ENCODE data around the gene ZNF423. TPM values are rescaled to one million over a fixed set of nuclear protein-coding genes. Genes with fewer than 3 reads are reported as not detected.

The ZNF423 gene
- total and polyA plus RNA-seq, 2 of the 13 experiments (the other 11 are each of a cell fraction or from before 2014, with no cell fraction given): 0.07 to 0.31 TPM

DNA sequence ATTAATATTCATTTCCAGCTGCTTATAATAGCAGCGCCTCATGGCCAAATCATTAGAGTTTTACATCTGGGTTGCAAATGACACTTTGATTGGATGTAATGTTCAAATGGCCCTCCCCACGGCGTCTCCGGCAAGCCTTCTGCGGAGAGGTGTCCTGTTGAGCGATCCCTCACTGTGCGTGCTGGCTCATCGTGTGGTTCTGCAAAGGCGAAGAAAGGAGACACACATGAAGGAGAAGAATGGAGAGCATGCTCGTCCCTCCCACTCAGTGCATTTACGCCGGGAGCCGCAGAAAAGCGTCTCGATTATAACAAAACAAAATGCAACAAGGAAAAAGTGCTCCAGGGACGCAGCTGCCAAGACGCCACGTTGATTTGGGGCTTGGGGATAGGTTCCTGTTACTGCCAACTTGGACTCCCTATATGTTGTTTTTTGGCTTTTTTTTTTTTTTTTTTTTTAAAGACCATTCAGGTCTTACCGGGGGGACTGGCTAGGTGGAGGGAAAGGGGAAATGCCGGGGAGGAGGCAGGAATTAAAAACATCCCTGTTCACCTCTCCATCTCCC, 364.7 kb downstream of the ZNF423 start:
- H3K9ac ChIP-seq (ENCODE audit: insufficient read depth, low read depth, low read length): no peak overlapping the region
- FAIRE-seq (no peak), ATAC-seq (no peak), DNase-seq (ENCODE audit: low spot score) (no peak)
- intact Hi-C loops (cut with micrococcal nuclease; ENCODE audit: unreplicated experiment) (loop anchor here (5.0 kb wide), 1 partner anchor 431 kb away; no protein-coding TSS in a partner anchor), in situ Hi-C loops (cut with HindIII; ENCODE audit: extremely low pct_ligation_motif_present, low pct_unique_long_range_greater_than_20kb) (loop anchor here (10.0 kb wide), 1 partner anchor 434 kb away; no protein-coding TSS in a partner anchor)
- BruUV-seq (replicated peaks): no TSS peak
- H3K9me3 ChIP-seq (ENCODE audit: low read length): no peaks in the 10 kb centered on the region
- 62% methylated on average over 20 of the region's 20 CpGs for WGBS (ENCODE audit: low lambda C conversion rate)
- H3K4me1 ChIP-seq (ENCODE audit: insufficient read depth, low read length): no peaks in the 10 kb centered on the region
- no peak for TF ChIP-seq ZNF530 (CRISPR knock-in tag; IDR thresholded peaks at IDR 0.05; ENCODE audit: low read depth)
- ChIA-PET POLR2A (no interaction called here), CTCF (ENCODE audit: low intra/inter-chr PET ratio, low total read pairs) (interaction anchor here (1.0 to 1.2 kb wide), 2 partner anchors 83 to 102 kb away, joined by 3 to 4 read pairs; no protein-coding TSS in a partner anchor)
- no peak overlapping the region for H3K4me3 ChIP-seq (replicated peaks in 1 of 3; ENCODE audit: insufficient read depth in 1 of 3, low read depth in 2 of 3, low read length in 3 of 3)
- peaks cover 0 to 11% of the 10 kb centered on the region in 2 experiments; a peak in 2 of 5 replicates for H3K27me3 ChIP-seq (ENCODE audit: control insufficient read depth in 1 of 2, insufficient read depth in 2 of 2, low read length in 2 of 2)
- H3K27ac ChIP-seq (ENCODE audit: extremely low read length, insufficient read depth, low read length): no peak overlapping the region
- no peak overlapping the region for H2AFZ ChIP-seq (ENCODE audit: low read length)
- no peaks in the 10 kb centered on the region for H4K20me1 ChIP-seq (ENCODE audit: insufficient read depth, low read length)
- no peaks in the 10 kb centered on the region for H3K36me3 ChIP-seq (replicated peaks in 1 of 2; ENCODE audit: control insufficient read depth in 1 of 2, insufficient read depth in 2 of 2, low read length in 2 of 2)
- no peaks in the 10 kb centered on the region for H3K79me2 ChIP-seq (ENCODE audit: insufficient read depth, low read length)
- no peak overlapping the region for H3K4me2 ChIP-seq (ENCODE audit: low read depth, low read length)

DNA sequence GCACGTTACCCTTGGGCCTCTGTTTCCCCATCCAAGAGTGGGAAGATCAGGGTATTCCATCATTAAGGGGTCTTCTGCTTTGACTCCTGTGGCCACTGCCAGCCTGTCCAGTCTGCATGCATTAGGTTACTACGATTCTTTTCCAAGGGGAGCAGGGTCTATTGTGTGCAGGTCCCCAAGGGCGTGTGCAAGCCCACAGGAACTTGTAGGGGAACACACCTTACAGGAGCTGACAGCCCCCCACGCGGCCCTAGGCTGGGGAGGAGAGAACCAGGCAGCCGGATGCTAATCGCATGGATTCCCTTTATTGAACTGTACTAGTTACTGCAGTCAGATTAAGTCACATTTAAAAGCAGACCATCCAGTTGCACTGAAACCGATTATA, 365.6 kb downstream of the ZNF423 start:
- Histone ChIP-seq H3K27me3 (ENCODE audit: control insufficient read depth in 1 of 2, insufficient read depth in 2 of 2, low read length in 2 of 2) (peaks cover 0 to 11% of the 10 kb centered on the region in 2 experiments; a peak in 2 of 5 replicates), H3K4me3 (replicated peaks in 1 of 3; ENCODE audit: insufficient read depth in 1 of 3, low read depth in 2 of 3, low read length in 3 of 3) (no peak overlapping the region), H4K20me1 (ENCODE audit: insufficient read depth, low read length) (no peaks in the 10 kb centered on the region), H3K9me3 (ENCODE audit: low read length) (no peaks in the 10 kb centered on the region), H3K4me1 (ENCODE audit: insufficient read depth, low read length) (no peaks in the 10 kb centered on the region), H3K27ac (ENCODE audit: extremely low read length, insufficient read depth, low read length) (no peak overlapping the region), H3K9ac (ENCODE audit: insufficient read depth, low read depth, low read length) (no peak overlapping the region), H3K36me3 (replicated peaks in 1 of 2; ENCODE audit: control insufficient read depth in 1 of 2, insufficient read depth in 2 of 2, low read length in 2 of 2) (no peaks in the 10 kb centered on the region), H3K79me2 (ENCODE audit: insufficient read depth, low read length) (no peaks in the 10 kb centered on the region), H3K4me2 (ENCODE audit: low read depth, low read length) (no peak overlapping the region), H2AFZ (ENCODE audit: low read length) (no peak overlapping the region)
- DNase-seq (ENCODE audit: low spot score) (no peak), FAIRE-seq (no peak), ATAC-seq (no peak)
- in situ Hi-C loops (cut with HindIII; ENCODE audit: extremely low pct_ligation_motif_present, low pct_unique_long_range_greater_than_20kb) (loop anchor here (10.0 kb wide), 1 partner anchor 434 kb away; no protein-coding TSS in a partner anchor), intact Hi-C loops (cut with micrococcal nuclease; ENCODE audit: unreplicated experiment) (loop anchor here (5.0 kb wide), 1 partner anchor 432 kb away; no protein-coding TSS in a partner anchor)
- ChIA-PET CTCF (ENCODE audit: low intra/inter-chr PET ratio, low total read pairs) (interaction anchor here (1.0 kb wide), 1 partner anchor 82 kb away, joined by 3 read pairs; no protein-coding TSS in a partner anchor), POLR2A (no interaction called here)
- 26% methylated on average over 7 of the region's 8 CpGs for WGBS (ENCODE audit: low lambda C conversion rate)
- no TSS peak for BruUV-seq (replicated peaks)
- TF ChIP-seq KLF11 (CRISPR knock-in tag; IDR thresholded peaks at IDR 0.05) (no peak), ZNF546 (CRISPR knock-in tag; conservative IDR thresholded peaks at IDR 0.05) (no peak), TFDP1 (CRISPR knock-in tag; IDR thresholded peaks at IDR 0.05; ENCODE audit: borderline replicate concordance) (no peak), AFF4 (CRISPR knock-in tag; IDR thresholded peaks at IDR 0.05) (no peak), E2F5 (CRISPR knock-in tag; conservative IDR thresholded peaks at IDR 0.05) (no peak), ZNF782 (CRISPR knock-in tag; IDR thresholded peaks at IDR 0.05; ENCODE audit: borderline replicate concordance) (no peak)
- TF ChIP-seq, protein P1, sequence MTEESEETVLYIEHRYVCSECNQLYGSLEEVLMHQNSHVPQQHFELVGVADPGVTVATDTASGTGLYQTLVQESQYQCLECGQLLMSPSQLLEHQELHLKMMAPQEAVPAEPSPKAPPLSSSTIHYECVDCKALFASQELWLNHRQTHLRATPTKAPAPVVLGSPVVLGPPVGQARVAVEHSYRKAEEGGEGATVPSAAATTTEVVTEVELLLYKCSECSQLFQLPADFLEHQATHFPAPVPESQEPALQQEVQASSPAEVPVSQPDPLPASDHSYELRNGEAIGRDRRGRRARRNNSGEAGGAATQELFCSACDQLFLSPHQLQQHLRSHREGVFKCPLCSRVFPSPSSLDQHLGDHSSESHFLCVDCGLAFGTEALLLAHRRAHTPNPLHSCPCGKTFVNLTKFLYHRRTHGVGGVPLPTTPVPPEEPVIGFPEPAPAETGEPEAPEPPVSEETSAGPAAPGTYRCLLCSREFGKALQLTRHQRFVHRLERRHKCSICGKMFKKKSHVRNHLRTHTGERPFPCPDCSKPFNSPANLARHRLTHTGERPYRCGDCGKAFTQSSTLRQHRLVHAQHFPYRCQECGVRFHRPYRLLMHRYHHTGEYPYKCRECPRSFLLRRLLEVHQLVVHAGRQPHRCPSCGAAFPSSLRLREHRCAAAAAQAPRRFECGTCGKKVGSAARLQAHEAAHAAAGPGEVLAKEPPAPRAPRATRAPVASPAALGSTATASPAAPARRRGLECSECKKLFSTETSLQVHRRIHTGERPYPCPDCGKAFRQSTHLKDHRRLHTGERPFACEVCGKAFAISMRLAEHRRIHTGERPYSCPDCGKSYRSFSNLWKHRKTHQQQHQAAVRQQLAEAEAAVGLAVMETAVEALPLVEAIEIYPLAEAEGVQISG (CRISPR knock-in tag; IDR thresholded peaks at IDR 0.05): no peak

Data from HepG2 (cell line).